Activated CD4-positive, alpha-beta T cell treated with anti-CD3 and anti-CD28 coated beads, Interleukin-2, amount 50 U/mL, for 24 hours (primary cell): ENCODE results near the gene PIGU.
"Not testable (repeated sequence)": the region's sequence is repeated elsewhere in the genome, so short reads cannot be mapped to it uniquely, and the experiment has no call there.

ENCODE experiments used
- DNase-seq, 2 donors: peaks; one replicate each; pipeline ENCODE4 v3.0.0-alpha.2; 2020; ENCODE audit warnings: low read depth in 1 of 2, low spot score in 1 of 2

Gene PIGU

GRCh38 chr20:34516247-34517113, 160.4 kb downstream of the PIGU start, which contains the start of gene DYNLRB1:
TSS of gene DYNLRB1 (plus strand) at chr20:34516422. CDS start at chr20:34516459, 37 bp downstream.
- DNase-seq, result peak; percentile 88 to 92

GRCh38 chr20:34515484-34516246, 161.2 kb downstream of the PIGU start:
- peak; percentile 50 to 59 for DNase-seq

- no peak for DNase-seq
Observed at GRCh38 chr20:34514897-34515483, 161.9 kb downstream of the PIGU start.

GRCh38 chr20:34514034-34514433, 162.9 kb downstream of the PIGU start:
- not testable (repeated sequence) for DNase-seq

GRCh38 chr20:34512955-34513419, 163.9 kb downstream of the PIGU start:
- no peak for DNase-seq

- no peak for DNase-seq
Observed at GRCh38 chr20:34512266-34512954, 164.5 kb downstream of the PIGU start.

- no peak for DNase-seq
Observed at GRCh38 chr20:34511891-34512265, 165.0 kb downstream of the PIGU start.

- no peak for DNase-seq
Observed at GRCh38 chr20:34510575-34510974, 166.3 kb downstream of the PIGU start.
